GM10266 (cell line): ENCODE data around the gene FAM222A.
"Not testable (repeated sequence)": the region's sequence is repeated elsewhere in the genome, so short reads cannot be mapped to it uniquely, and the experiment has no call there.

ENCODE experiments used
- DNase-seq: peaks from one replicate; pipeline ENCODE4 v3.0.0; 2012; ENCODE audit errors: extremely low spot score
- CTCF ChIP-seq: IDR thresholded peaks from 2 replicates; pipeline ENCODE4 v1.5.1; 2012; ENCODE audit warnings: mild to moderate bottlenecking, low read depth; ENCODE audit not compliant: control insufficient read depth, insufficient read depth; ENCODE audit errors: missing control alignments

The FAM222A gene

GRCh38 chr12:109693653-109694600 lies 19.7 kb upstream of the FAM222A start:
- no peak for DNase-seq
- no peak for TF ChIP-seq CTCF

DNA sequence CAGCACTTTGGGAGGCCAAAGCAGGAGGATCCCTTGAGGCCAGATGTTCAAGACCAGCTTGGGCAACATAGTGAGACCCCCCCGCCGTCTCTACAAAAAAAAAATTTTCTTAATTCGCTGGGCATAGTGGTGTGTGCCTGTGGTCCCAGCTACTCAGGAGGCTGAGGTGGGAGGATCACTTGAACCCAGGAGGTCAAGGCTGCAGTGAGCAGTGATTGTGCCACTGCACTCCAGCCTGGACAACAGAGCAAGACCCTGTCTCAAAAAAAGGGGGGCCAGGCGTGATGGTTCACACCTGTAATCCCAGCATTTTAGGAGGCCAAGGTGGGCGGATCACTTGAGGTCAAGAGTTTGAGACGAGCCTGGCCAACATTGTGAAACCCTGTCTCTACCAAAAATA lies 19.0 kb upstream of the FAM222A start:
- DNase-seq: not testable (repeated sequence)

- no peak for DNase-seq
- no peak for TF ChIP-seq CTCF
These were observed 18.2 kb upstream of the FAM222A start for GRCh38 chr12:109695416-109695815.

DNA sequence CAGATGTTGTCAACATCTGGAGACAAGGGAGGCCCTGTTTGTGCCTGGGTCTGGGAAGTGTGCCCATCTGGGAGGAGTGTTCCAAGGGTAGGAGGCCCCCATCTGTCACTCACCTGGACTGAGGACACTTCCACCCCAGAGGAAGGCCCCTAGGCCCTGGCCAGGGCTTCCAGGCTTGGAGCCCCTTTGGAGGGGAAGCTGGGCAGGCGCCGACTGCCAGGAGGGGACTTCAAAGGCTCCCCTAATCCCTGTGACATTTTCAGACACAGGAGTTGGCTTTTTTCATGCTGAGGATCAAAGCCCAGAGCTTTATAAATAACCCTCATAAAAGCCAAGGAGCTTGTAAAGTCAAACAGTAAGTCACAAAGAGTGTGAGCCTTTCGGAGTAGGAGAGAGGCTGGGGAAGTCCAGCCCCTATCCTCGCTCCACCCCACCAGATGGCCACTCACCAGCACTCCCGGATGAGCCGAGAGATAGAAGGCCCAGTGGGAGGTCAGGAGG lies 17.6 kb upstream of the FAM222A start:
- TF ChIP-seq CTCF: no peak
- no peak for DNase-seq

- no peak for TF ChIP-seq CTCF
- no peak for DNase-seq
These were observed 16.9 kb upstream of the FAM222A start for GRCh38 chr12:109696485-109697269.

DNA sequence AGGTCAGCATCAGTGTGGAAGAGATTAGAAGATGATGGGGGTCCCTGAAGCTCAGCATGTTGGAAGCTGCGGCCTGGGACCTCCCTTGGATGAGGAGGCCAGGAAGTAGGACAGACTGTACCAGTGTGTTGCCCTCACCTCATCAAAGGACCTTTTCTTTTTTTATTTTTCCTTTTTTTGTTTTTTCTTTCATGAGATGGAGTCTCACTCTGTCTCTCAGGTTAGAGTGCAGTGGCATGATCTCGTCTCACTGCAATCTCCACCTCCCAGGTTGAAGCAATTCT lies 16.4 kb upstream of the FAM222A start:
- no peak for TF ChIP-seq CTCF
- DNase-seq: no peak

GRCh38 chr12:109697877-109698468 lies 15.7 kb upstream of the FAM222A start:
- no peak for TF ChIP-seq CTCF
- no peak for DNase-seq
